ENCODE data around the gene UBE2F. TPM values are rescaled to one million over a fixed set of nuclear protein-coding genes. Genes with fewer than 3 reads are reported as not detected.
A peak's percentile ranks its signal among the peaks of the same experiment; 100 is the strongest.

The UBE2F gene
- total and polyA plus RNA-seq, 2 of the 13 experiments (the other 11 are each of a cell fraction or from before 2014, with no cell fraction given): 35.4 to 73.1 TPM

- TF ChIP-seq RFX5 (IDR thresholded peaks at IDR 0.05; ENCODE audit: low read depth, low read length) (peak; percentile 63; the same call in 1 of the 2 replicates), SAP130 (CRISPR knock-in tag; IDR thresholded peaks at IDR 0.05; ENCODE audit: low read depth) (peak; percentile 99), ZNF768 (CRISPR knock-in tag; IDR thresholded peaks at IDR 0.05) (no peak), PPARG (CRISPR knock-in tag; conservative IDR thresholded peaks at IDR 0.05) (peak; percentile 45), E2F2 (CRISPR knock-in tag; IDR thresholded peaks at IDR 0.05; ENCODE audit: borderline replicate concordance) (no peak), ZNF230 (CRISPR knock-in tag; IDR thresholded peaks at IDR 0.05) (no peak; the same call in 1 of the 2 replicates), SRSF1 (optimal IDR thresholded peaks at IDR 0.05; ENCODE audit: low read depth, low read length) (no peak), MEF2D (CRISPR knock-in tag; IDR thresholded peaks at IDR 0.05) (0 out of 2 replicates have a peak, but pooled peaks have one; percentile 44), ATRX (CRISPR knock-in tag; IDR thresholded peaks at IDR 0.05; ENCODE audit: borderline replicate concordance) (no peak), ZMAT3 (CRISPR knock-in tag; conservative IDR thresholded peaks at IDR 0.05) (no peak; the same call in 1 of the 2 replicates), POGZ (CRISPR knock-in tag; IDR thresholded peaks at IDR 0.05) (peak; percentile 87), MIER3 (CRISPR knock-in tag; IDR thresholded peaks at IDR 0.05; ENCODE audit: borderline replicate concordance) (peak; percentile 66; the same call in 1 of the 2 replicates), SALL2 (CRISPR knock-in tag; IDR thresholded peaks at IDR 0.05) (peak; percentile 48; the same call in 1 of the 2 replicates), ZNF460 (CRISPR knock-in tag; IDR thresholded peaks at IDR 0.05; ENCODE audit: borderline replicate concordance) (no peak), NFKBIZ (CRISPR knock-in tag; IDR thresholded peaks at IDR 0.05) (no peak), PRDM10 (CRISPR knock-in tag; IDR thresholded peaks at IDR 0.05; ENCODE audit: low read depth) (no peak), KMT2B (CRISPR knock-in tag; IDR thresholded peaks at IDR 0.05) (peak; percentile 89), ATF1 (CRISPR knock-in tag; IDR thresholded peaks at IDR 0.05) (peak; percentile 68; the same call in 1 of the 2 replicates), NAIF1 (CRISPR knock-in tag; IDR thresholded peaks at IDR 0.05; ENCODE audit: borderline replicate concordance) (no peak), NFE2L1 (CRISPR knock-in tag; IDR thresholded peaks at IDR 0.05; ENCODE audit: borderline replicate concordance) (no peak), POLR2AphosphoS2 (IDR thresholded peaks at IDR 0.05; ENCODE audit: low read depth, low read length) (no peak), HOXA7 (CRISPR knock-in tag; IDR thresholded peaks at IDR 0.05) (no peak), MXD4 (CRISPR knock-in tag; IDR thresholded peaks at IDR 0.05) (peak; percentile 54), SPEN (CRISPR knock-in tag; IDR thresholded peaks at IDR 0.05; ENCODE audit: low read depth) (peak; percentile 84), KDM1A (CRISPR knock-in tag; IDR thresholded peaks at IDR 0.05) (no peak), AGO2 (optimal IDR thresholded peaks at IDR 0.05; ENCODE audit: low read depth, low read length) (peak; percentile 30), NCOA2 (CRISPR knock-in tag; IDR thresholded peaks at IDR 0.05) (peak; percentile 38; the same call in 1 of the 2 replicates), XBP1 (CRISPR knock-in tag; IDR thresholded peaks at IDR 0.05) (no peak)
Observed at GRCh38 chr2:237966565-237967462, at the start of gene UBE2F (continued).
